Cardiac fibroblast (primary cell): ENCODE results near the gene ADCK2.
"Not testable (repeated sequence)": the region's sequence is repeated elsewhere in the genome, so short reads cannot be mapped to it uniquely, and the experiment has no call there.

Experiments
- DNase-seq, 2 donors: peaks; one replicate each; pipeline versions ENCODE4 v3.0.0 to v3.0.0-alpha.2; 2010; ENCODE audit warnings: low read depth in 2 of 2
- H3K4me3 ChIP-seq, 2 donors: replicated peaks in 1 of 2; 1 replicate in 1 of 2; 2 replicates in 1 of 2; pipeline ENCODE4 v1.5.1; 2011; ENCODE audit warnings: low read depth in 2 of 2, low read length in 2 of 2, mild to moderate bottlenecking in 2 of 2, moderate library complexity in 1 of 2
- TF ChIP-seq, protein P1 (sequence below): IDR thresholded peaks from one replicate; pipeline ENCODE4 v1.5.1; 2011; ENCODE audit warnings: low read depth, mild to moderate bottlenecking, low read length, inconsistent platforms

Gene ADCK2

DNA sequence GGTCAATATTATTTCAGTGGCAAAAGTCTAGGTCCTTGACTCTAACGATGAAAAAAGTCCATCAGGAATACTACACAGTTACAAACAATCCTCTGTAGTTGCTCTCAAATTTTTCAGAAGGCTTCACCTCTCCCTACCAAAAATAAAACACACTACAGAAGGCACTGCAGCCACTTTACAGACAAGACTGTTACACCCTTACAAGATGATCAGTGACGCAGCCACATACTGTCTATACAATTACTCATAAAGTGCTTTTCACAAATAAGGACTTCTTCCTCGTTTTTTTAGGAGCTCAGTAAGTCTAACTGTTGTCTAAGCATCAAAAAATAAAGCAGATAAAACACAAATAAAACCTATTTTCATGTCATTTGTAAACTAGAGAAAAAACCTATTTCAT is 50.8 kb downstream of the ADCK2 start:
- TF ChIP-seq, protein P1, sequence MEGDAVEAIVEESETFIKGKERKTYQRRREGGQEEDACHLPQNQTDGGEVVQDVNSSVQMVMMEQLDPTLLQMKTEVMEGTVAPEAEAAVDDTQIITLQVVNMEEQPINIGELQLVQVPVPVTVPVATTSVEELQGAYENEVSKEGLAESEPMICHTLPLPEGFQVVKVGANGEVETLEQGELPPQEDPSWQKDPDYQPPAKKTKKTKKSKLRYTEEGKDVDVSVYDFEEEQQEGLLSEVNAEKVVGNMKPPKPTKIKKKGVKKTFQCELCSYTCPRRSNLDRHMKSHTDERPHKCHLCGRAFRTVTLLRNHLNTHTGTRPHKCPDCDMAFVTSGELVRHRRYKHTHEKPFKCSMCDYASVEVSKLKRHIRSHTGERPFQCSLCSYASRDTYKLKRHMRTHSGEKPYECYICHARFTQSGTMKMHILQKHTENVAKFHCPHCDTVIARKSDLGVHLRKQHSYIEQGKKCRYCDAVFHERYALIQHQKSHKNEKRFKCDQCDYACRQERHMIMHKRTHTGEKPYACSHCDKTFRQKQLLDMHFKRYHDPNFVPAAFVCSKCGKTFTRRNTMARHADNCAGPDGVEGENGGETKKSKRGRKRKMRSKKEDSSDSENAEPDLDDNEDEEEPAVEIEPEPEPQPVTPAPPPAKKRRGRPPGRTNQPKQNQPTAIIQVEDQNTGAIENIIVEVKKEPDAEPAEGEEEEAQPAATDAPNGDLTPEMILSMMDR = no peak
- H3K4me3 ChIP-seq = no peak overlapping the region
- no peak for DNase-seq

DNA sequence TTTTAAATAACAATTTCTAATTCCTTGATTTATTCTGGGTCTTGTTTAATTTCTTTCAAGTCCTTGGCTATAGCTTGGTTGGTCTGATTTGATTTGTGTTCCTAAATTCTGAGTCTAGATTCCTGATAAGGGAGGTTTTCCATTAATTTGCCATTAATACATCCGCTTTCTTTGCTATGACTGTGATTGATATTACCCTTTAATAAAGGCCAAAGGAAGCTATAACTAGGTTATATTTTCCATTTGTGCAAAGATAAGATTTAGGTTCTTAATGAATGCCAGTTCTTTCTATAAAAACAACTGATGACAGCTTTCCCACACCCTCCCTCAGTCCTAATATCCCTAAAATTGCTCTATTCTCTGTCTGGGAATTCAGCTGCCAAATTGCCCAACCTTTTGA is 52.0 kb downstream of the ADCK2 start:
- no peak for DNase-seq
- no peak overlapping the region for H3K4me3 ChIP-seq
- TF ChIP-seq, protein P1 = no peak

DNA sequence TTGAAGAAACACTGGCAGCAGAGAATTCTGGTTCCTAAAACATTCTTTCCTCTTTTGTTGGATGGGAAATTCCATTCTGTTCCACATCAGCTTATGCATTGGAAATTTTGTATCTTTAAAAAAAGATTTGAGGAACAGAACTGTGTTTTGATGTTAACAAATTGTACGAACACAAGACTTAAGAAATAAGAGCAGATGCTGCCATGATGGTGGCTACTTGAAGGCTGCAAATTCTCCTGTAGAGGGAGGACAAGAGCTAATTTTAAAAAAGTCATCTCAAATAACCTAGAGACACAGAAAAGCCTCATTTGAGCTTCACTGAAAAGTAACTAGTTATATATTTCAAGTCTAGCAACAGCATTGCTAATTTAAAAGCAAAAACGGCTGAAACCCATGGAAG is 53.5 kb downstream of the ADCK2 start:
- H3K4me3 ChIP-seq = no peak overlapping the region
- TF ChIP-seq, protein P1 = peak; percentile 44
- peak; percentile 38 to 55 for DNase-seq

DNA sequence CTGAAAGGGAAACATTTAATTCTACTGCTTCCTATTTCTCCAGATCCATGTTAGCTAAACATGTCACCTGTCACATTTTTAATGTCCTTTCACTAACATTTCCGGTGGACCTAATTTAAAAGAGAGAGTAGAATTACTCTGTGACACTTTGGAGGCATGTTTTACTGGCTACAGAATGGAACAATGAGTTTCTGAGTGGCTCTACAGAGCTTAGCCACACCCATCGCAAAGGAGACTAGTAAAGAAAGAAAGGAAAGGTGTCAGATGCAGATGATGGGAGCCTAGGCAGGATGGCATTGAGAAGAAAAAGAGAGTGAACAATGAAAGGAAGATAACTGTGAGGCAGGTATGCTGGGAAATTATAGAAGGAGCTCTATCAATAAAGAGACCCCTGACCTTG is 59.7 kb downstream of the ADCK2 start:
- H3K4me3 ChIP-seq = no peak overlapping the region
- no peak for DNase-seq
- TF ChIP-seq, protein P1 = no peak

DNA sequence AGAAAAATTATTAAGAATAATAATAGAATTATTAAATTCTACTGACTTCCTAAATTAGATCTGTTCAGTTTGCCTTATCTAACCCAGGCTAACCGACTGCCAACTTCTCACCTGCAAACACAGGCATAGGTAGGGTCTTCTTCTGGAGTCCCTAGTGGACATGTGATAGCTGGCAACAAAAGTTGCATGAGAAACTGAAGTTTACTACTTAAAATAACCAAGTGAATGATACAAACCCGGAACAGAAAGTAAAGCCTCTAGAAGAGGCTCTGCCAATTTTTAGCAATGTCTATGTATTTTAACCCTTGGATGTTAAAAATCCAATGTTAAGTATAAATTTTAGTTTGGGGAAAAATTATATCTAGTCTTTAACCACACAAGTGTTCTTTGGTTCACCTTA is 61.4 kb downstream of the ADCK2 start:
- TF ChIP-seq, protein P1 = no peak
- no peak overlapping the region for H3K4me3 ChIP-seq
- DNase-seq = no peak

DNA sequence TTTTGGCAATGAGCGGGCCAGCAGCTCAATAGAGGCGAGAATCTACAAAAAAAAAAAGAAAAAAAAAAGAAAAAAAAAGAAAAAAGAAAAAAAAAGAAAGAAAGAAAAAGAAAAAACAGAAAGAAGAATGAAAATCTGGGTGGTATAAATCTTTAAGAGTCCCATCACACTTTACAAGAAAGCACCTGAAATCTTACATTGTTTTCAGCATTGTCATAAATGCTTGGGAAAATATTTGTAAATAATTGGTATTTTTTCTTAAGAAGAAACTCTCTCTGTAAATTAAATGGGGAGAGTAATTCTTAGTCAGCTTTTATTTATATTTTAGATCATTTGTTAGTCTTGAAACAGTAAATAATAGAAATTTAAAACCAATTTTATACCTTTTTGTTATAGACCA is 62.0 kb downstream of the ADCK2 start:
- TF ChIP-seq, protein P1 = no peak
- no peak overlapping the region for H3K4me3 ChIP-seq
- DNase-seq = no peak

- no peak overlapping the region for H3K4me3 ChIP-seq
- no peak for DNase-seq
- TF ChIP-seq, protein P1 = no peak
Observed at GRCh38 chr7:140738280-140738679, 65.5 kb downstream of the ADCK2 start.

GRCh38 chr7:140743255-140743654 is 70.5 kb downstream of the ADCK2 start:
- not testable (repeated sequence) for H3K4me3 ChIP-seq, DNase-seq
